ENCODE measurements around the gene ADCY10. TPM values are rescaled to one million over a fixed set of nuclear protein-coding genes. Genes with fewer than 3 reads are reported as not detected.

ADCY10 gene
- total RNA-seq, 1 donor from 2014 or later, result 0.27 TPM

DNA sequence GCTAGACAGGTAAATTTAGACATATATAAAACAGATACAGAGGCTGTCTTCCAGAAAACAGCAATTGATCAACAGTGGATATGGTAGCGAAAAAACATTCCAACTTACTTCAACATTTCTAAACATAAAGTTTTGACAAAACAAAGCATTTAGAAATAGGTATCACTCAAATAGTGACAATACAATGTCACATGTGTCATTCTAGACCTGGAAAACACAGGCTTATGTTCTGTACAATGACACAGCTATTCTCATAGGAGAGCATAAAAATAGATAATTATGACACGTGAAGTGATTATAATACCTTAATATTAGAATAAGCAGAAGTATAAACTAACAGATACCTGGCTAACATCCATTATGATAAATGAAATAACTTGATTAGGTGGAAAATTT lies 14.5 kb upstream of the ADCY10 start:
- Histone ChIP-seq H3K4me1 (ENCODE audit: insufficient read depth, low read length) (no peaks in the 10 kb centered on the region), H3K9me3 (ENCODE audit: insufficient read depth, low read depth, low read length) (no peaks in the 10 kb centered on the region), H3K4me3 (ENCODE audit: insufficient read depth, low read depth, low read length) (no peak overlapping the region), H3K27me3 (ENCODE audit: insufficient read depth, low read length) (no peaks in the 10 kb centered on the region), H3K79me2 (ENCODE audit: insufficient read depth, low read length) (peaks cover 44% of the 10 kb centered on the region), H4K20me1 (ENCODE audit: insufficient read depth, low read length) (no peaks in the 10 kb centered on the region), H3K9ac (ENCODE audit: low read length) (no peak overlapping the region), H3K36me3 (ENCODE audit: insufficient read depth, low read length) (no peaks in the 10 kb centered on the region), H3K4me2 (ENCODE audit: low read length) (no peak overlapping the region), H2AFZ (ENCODE audit: low read depth, low read length) (no peak overlapping the region), H3K27ac (ENCODE audit: low read depth, low read length) (no peak overlapping the region)
- Mint-ChIP-seq H3K27ac (ENCODE audit: unreplicated experiment) (no peak overlapping the region), H3K27me3 (ENCODE audit: low read depth, unreplicated experiment) (no peaks in the 10 kb centered on the region), H3K4me1 (ENCODE audit: low read depth, unreplicated experiment) (no peaks in the 10 kb centered on the region), H3K36me3 (ENCODE audit: low read depth, unreplicated experiment) (no peaks in the 10 kb centered on the region), H3K4me3 (ENCODE audit: unreplicated experiment) (no peak overlapping the region), H3K9me3 (ENCODE audit: unreplicated experiment) (no peaks in the 10 kb centered on the region)
- DNase-seq (ENCODE audit: low read depth) (no peak), FAIRE-seq (no peak)
- no peak for TF ChIP-seq EZH2 (IDR thresholded peaks at IDR 0.05; ENCODE audit: insufficient read depth, low read length)
- TF ChIP-seq, protein P1, sequence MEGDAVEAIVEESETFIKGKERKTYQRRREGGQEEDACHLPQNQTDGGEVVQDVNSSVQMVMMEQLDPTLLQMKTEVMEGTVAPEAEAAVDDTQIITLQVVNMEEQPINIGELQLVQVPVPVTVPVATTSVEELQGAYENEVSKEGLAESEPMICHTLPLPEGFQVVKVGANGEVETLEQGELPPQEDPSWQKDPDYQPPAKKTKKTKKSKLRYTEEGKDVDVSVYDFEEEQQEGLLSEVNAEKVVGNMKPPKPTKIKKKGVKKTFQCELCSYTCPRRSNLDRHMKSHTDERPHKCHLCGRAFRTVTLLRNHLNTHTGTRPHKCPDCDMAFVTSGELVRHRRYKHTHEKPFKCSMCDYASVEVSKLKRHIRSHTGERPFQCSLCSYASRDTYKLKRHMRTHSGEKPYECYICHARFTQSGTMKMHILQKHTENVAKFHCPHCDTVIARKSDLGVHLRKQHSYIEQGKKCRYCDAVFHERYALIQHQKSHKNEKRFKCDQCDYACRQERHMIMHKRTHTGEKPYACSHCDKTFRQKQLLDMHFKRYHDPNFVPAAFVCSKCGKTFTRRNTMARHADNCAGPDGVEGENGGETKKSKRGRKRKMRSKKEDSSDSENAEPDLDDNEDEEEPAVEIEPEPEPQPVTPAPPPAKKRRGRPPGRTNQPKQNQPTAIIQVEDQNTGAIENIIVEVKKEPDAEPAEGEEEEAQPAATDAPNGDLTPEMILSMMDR (IDR thresholded peaks at IDR 0.05; ENCODE audit: insufficient read depth, low read depth, low read length), result no peak

DNA sequence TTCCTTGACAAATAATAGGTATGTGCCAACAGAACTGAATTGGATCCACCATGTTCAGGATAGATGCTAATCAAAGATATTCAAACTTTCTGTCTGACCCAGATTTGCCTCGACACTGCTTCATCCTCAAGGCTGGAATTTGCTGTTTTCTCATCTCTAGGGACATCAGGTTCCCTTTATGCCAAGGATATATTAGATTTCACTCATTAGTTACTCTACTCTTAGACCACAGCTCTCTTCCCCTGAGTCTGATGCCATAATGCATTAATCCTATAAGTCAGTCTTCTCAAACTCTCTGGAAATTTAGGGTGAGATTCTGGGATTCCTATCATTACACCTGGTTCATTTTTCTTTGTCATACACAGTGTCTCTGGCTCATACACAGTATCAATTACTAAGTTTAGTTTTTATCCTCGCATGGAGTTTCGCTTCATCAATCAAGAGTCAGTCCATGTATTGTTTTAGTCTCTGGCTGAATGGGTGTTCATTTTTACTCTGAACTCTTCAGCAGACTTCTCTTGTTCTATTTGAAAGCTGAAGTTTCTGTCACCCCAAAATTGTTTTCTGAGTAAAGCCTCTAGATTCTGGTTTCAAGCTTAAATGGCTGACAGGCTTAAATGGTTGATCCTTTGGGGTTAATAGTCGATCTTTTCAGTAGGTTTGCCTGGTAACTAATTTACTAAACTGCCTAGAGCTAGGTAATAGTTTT lies 13.3 kb upstream of the ADCY10 start:
- Mint-ChIP-seq H3K27ac (ENCODE audit: unreplicated experiment) (no peak overlapping the region), H3K36me3 (ENCODE audit: low read depth, unreplicated experiment) (no peaks in the 10 kb centered on the region), H3K4me3 (ENCODE audit: unreplicated experiment) (no peak overlapping the region), H3K4me1 (ENCODE audit: low read depth, unreplicated experiment) (peaks cover 10% of the 10 kb centered on the region), H3K27me3 (ENCODE audit: low read depth, unreplicated experiment) (no peaks in the 10 kb centered on the region), H3K9me3 (ENCODE audit: unreplicated experiment) (no peaks in the 10 kb centered on the region)
- H3K9me3 ChIP-seq (ENCODE audit: insufficient read depth, low read depth, low read length), result no peaks in the 10 kb centered on the region
- no peak for FAIRE-seq
- no peaks in the 10 kb centered on the region for H4K20me1 ChIP-seq (ENCODE audit: insufficient read depth, low read length)
- H3K4me1 ChIP-seq (ENCODE audit: insufficient read depth, low read length), result no peaks in the 10 kb centered on the region
- H3K4me2 ChIP-seq (ENCODE audit: low read length), result no peak overlapping the region
- H3K27ac ChIP-seq (ENCODE audit: low read depth, low read length), result no peak overlapping the region
- H3K36me3 ChIP-seq (ENCODE audit: insufficient read depth, low read length), result no peaks in the 10 kb centered on the region
- no peak overlapping the region for H3K4me3 ChIP-seq (ENCODE audit: insufficient read depth, low read depth, low read length)
- peaks cover 36% of the 10 kb centered on the region for H3K79me2 ChIP-seq (ENCODE audit: insufficient read depth, low read length)
- no peak overlapping the region for H3K9ac ChIP-seq (ENCODE audit: low read length)
- H2AFZ ChIP-seq (ENCODE audit: low read depth, low read length), result no peak overlapping the region
- DNase-seq (ENCODE audit: low read depth), result no peak
- H3K27me3 ChIP-seq (ENCODE audit: insufficient read depth, low read length), result no peaks in the 10 kb centered on the region
- no peak for TF ChIP-seq EZH2 (IDR thresholded peaks at IDR 0.05; ENCODE audit: insufficient read depth, low read length)
- TF ChIP-seq, protein P1 (IDR thresholded peaks at IDR 0.05; ENCODE audit: insufficient read depth, low read depth, low read length), result no peak

DNA sequence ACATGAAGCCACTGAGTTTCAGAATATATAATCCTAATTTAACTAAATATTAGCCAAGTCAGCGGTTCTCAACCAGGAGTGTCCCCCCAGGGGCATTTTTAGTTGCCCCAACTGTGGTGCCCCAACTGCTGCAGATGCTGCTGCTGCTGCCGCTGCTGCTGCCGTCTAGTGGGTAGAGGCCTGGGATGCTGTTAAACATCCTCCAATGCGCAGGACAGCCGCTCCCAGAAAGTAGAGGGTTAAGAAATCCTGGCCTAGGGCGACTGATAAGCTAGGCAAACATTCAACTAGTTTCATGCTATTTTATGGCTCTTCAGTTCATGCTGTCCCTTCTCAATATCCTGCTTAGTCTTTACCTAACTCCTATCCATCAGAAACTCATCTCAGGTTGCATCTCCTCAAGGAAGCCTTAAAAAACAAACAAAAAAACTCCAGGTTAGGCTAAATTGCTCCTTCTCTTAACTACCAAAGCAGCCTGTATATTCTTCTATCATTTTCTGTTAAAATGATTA lies 12.6 kb upstream of the ADCY10 start:
- Histone ChIP-seq H3K9ac (ENCODE audit: low read length) (no peak overlapping the region), H3K79me2 (ENCODE audit: insufficient read depth, low read length) (peaks cover 32% of the 10 kb centered on the region), H3K4me3 (ENCODE audit: insufficient read depth, low read depth, low read length) (no peak overlapping the region), H3K36me3 (ENCODE audit: insufficient read depth, low read length) (no peaks in the 10 kb centered on the region), H3K27me3 (ENCODE audit: insufficient read depth, low read length) (no peaks in the 10 kb centered on the region), H3K27ac (ENCODE audit: low read depth, low read length) (no peak overlapping the region), H3K4me1 (ENCODE audit: insufficient read depth, low read length) (no peaks in the 10 kb centered on the region), H4K20me1 (ENCODE audit: insufficient read depth, low read length) (no peaks in the 10 kb centered on the region), H2AFZ (ENCODE audit: low read depth, low read length) (no peak overlapping the region), H3K9me3 (ENCODE audit: insufficient read depth, low read depth, low read length) (no peaks in the 10 kb centered on the region), H3K4me2 (ENCODE audit: low read length) (no peak overlapping the region)
- FAIRE-seq (no peak), DNase-seq (ENCODE audit: low read depth) (no peak)
- H3K27ac Mint-ChIP-seq (ENCODE audit: unreplicated experiment), result no peak overlapping the region
- H3K36me3 Mint-ChIP-seq (ENCODE audit: low read depth, unreplicated experiment), result no peaks in the 10 kb centered on the region
- no peak overlapping the region for H3K4me3 Mint-ChIP-seq (ENCODE audit: unreplicated experiment)
- TF ChIP-seq EZH2 (IDR thresholded peaks at IDR 0.05; ENCODE audit: insufficient read depth, low read length), result no peak
- TF ChIP-seq, protein P1 (IDR thresholded peaks at IDR 0.05; ENCODE audit: insufficient read depth, low read depth, low read length), result no peak
- no peaks in the 10 kb centered on the region for H3K9me3 Mint-ChIP-seq (ENCODE audit: unreplicated experiment)
- H3K27me3 Mint-ChIP-seq (ENCODE audit: low read depth, unreplicated experiment), result no peaks in the 10 kb centered on the region
- H3K4me1 Mint-ChIP-seq (ENCODE audit: low read depth, unreplicated experiment), result peaks cover 13% of the 10 kb centered on the region
